ENCODE results near the gene SLC11A1. TPM values are rescaled to one million over a fixed set of nuclear protein-coding genes. Genes with fewer than 3 reads are reported as not detected.

Gene SLC11A1
- total RNA-seq, 2 donors from 2014 or later = 1.1 to 1.8 TPM

GRCh38 chr2:218421027-218421426 is 39.0 kb downstream of the SLC11A1 start:
- H3K27ac ChIP-seq = no peak overlapping the region
- TF ChIP-seq, protein P1, sequence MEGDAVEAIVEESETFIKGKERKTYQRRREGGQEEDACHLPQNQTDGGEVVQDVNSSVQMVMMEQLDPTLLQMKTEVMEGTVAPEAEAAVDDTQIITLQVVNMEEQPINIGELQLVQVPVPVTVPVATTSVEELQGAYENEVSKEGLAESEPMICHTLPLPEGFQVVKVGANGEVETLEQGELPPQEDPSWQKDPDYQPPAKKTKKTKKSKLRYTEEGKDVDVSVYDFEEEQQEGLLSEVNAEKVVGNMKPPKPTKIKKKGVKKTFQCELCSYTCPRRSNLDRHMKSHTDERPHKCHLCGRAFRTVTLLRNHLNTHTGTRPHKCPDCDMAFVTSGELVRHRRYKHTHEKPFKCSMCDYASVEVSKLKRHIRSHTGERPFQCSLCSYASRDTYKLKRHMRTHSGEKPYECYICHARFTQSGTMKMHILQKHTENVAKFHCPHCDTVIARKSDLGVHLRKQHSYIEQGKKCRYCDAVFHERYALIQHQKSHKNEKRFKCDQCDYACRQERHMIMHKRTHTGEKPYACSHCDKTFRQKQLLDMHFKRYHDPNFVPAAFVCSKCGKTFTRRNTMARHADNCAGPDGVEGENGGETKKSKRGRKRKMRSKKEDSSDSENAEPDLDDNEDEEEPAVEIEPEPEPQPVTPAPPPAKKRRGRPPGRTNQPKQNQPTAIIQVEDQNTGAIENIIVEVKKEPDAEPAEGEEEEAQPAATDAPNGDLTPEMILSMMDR (IDR thresholded peaks at IDR 0.05) = no peak
- DNase-seq = no peak
- peak overlapping the region in 1 of 2 donors; percentile 97 for H3K9ac ChIP-seq (ENCODE audit: low read depth in 2 of 2, low read length in 2 of 2)
- peak overlapping the region; percentile 59 for H3K4me3 ChIP-seq
- H3K4me1 ChIP-seq = peaks cover 4% of the 10 kb centered on the region
- intact Hi-C loops (cut with DNase I) = no loop called here
- H3K9me3 ChIP-seq = no peaks in the 10 kb centered on the region
- no peaks in the 10 kb centered on the region for H3K27me3 ChIP-seq
- H3K36me3 ChIP-seq = no peaks in the 10 kb centered on the region

- no peak overlapping the region for H3K9ac ChIP-seq (ENCODE audit: low read depth in 2 of 2, low read length in 2 of 2)
- no peaks in the 10 kb centered on the region for H3K36me3 ChIP-seq
- intact Hi-C loops (cut with DNase I) = no loop called here
- TF ChIP-seq, protein P1 (IDR thresholded peaks at IDR 0.05) = no peak
- H3K27ac ChIP-seq = no peak overlapping the region
- H3K4me3 ChIP-seq = no peak overlapping the region
- DNase-seq = no peak
- no peaks in the 10 kb centered on the region for H3K9me3 ChIP-seq
- no peaks in the 10 kb centered on the region for H3K27me3 ChIP-seq
- H3K4me1 ChIP-seq = peaks cover 4% of the 10 kb centered on the region
These were observed 40.5 kb downstream of the SLC11A1 start for GRCh38 chr2:218422403-218423086.

DNA sequence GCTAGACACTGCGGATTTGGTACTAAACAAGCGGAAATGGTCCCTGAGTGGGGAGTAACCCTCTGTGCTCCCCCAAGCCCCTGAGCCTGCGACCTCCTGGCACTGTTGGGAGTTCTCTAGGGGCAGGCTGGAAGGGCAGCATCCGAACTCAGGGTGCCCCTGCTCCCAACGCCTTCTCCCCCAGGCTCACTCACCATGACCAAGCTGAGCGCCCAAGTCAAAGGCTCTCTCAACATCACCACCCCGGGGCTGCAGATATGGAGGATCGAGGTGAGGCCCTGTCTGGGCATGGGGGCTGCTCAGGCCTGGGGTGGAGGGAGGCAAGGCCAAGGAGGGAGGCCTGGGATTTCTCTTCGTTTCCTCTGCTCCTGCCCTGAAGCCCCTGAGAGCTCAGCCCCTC is 41.5 kb downstream of the SLC11A1 start:
- H3K4me3 ChIP-seq = no peak overlapping the region
- DNase-seq = no peak
- no peaks in the 10 kb centered on the region for H3K36me3 ChIP-seq
- H3K4me1 ChIP-seq = no peaks in the 10 kb centered on the region
- intact Hi-C loops (cut with DNase I) = no loop called here
- H3K9ac ChIP-seq (ENCODE audit: low read depth in 2 of 2, low read length in 2 of 2) = no peak overlapping the region
- no peak overlapping the region for H3K27ac ChIP-seq
- TF ChIP-seq, protein P1 (IDR thresholded peaks at IDR 0.05) = no peak
- H3K27me3 ChIP-seq = no peaks in the 10 kb centered on the region
- H3K9me3 ChIP-seq = no peaks in the 10 kb centered on the region

GRCh38 chr2:218425531-218425930 is 43.5 kb downstream of the SLC11A1 start:
- no peak overlapping the region for H3K4me3 ChIP-seq
- no peak overlapping the region for H3K9ac ChIP-seq (ENCODE audit: low read depth in 2 of 2, low read length in 2 of 2)
- H3K27me3 ChIP-seq = no peaks in the 10 kb centered on the region
- TF ChIP-seq, protein P1 (IDR thresholded peaks at IDR 0.05) = no peak
- no peaks in the 10 kb centered on the region for H3K4me1 ChIP-seq
- intact Hi-C loops (cut with DNase I) = no loop called here
- H3K9me3 ChIP-seq = no peaks in the 10 kb centered on the region
- H3K27ac ChIP-seq = no peak overlapping the region
- no peaks in the 10 kb centered on the region for H3K36me3 ChIP-seq
- no peak for DNase-seq

- intact Hi-C loops (cut with DNase I) = no loop called here
- TF ChIP-seq, protein P1 (IDR thresholded peaks at IDR 0.05) = no peak
- no peaks in the 10 kb centered on the region for H3K4me1 ChIP-seq
- H3K36me3 ChIP-seq = no peaks in the 10 kb centered on the region
- H3K27ac ChIP-seq = no peak overlapping the region
- DNase-seq = no peak
- H3K9me3 ChIP-seq = no peaks in the 10 kb centered on the region
- H3K9ac ChIP-seq (ENCODE audit: low read depth in 2 of 2, low read length in 2 of 2) = no peak overlapping the region
- no peak overlapping the region for H3K4me3 ChIP-seq
- H3K27me3 ChIP-seq = no peaks in the 10 kb centered on the region
These were observed 45.7 kb downstream of the SLC11A1 start for GRCh38 chr2:218427741-218428140.
